Epidermal melanocyte (primary cell): ENCODE data around the gene ZNF273.
A peak's percentile ranks its signal among the peaks of the same experiment; 100 is the strongest.
"Not testable (repeated sequence)": the region's sequence is repeated elsewhere in the genome, so short reads cannot be mapped to it uniquely, and the experiment has no call there.

Source experiments
- DNase-seq: peaks from one replicate; pipeline ENCODE4 v3.0.0; 2011; ENCODE audit warnings: low spot score; ENCODE audit not compliant: insufficient read length

The ZNF273 gene

DNA sequence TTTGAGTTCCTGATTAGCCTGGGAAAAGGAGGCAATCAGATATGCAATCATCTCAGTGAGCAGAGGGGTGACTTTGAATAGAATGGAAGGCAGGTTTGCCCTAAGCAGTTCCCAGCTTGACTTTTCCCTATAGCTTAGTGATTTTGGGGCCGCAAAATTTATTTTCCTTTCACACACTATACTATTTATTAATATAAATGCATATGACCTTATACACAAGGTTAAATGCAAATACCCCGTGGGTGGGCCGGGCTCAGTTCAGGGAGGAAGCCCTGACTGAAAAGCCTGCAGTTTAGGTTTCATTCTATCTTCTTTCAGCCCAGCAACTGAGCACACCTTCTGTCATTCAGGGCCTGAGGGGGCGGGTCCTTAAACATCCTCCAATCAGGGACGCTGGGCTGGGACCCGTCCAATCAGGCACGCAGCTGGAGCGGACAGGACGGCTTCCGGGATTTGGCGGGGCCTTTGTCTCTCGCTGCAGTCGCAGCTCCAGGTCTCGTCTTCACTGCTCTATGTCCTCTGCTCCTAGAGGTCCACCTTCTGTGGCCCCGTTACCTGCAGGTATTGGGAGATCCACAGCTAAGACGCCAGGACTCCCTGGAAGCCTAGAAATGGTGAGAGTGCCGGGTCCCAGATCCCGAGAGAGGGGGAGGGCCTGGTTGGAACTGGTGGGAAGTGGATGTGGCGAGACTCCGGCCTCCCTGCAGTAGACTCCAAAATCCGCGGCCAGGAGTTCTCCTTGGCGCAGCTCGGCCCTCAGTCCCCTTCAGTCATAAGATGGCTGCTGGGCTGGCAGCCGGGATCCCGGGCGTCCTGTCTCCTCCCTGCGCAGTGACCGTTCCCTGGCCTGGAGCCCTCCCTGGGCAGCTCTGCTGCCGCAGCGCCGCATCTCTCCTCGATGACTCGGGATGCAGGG is at the start of gene ZNF273:
Gene ZNF273, plus strand, starts transcription at position 468 of the 916 bp plus-strand sequence. Its CDS starts 45 bp downstream, at position 513.
- peak; percentile 64 for DNase-seq

DNA sequence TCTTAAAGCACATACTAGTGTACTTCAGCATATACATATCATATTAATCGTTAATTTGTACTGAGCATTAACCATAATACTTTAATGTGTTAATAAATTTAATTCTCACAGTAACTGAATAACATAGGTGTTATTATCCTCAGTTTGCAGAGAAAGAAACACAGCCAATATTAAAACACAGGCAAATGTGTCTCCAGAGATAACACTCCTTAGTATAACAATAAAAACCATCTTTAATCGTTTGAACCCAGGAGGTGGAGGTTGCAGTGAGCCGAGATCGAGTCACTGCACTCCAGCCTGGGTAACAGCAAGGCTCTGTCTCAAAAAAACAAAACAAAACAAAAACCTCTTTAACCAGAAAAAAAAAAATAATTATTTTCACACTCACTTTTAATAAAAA is 49.4 kb upstream of the ZNF273 start:
- DNase-seq, result no peak

DNA sequence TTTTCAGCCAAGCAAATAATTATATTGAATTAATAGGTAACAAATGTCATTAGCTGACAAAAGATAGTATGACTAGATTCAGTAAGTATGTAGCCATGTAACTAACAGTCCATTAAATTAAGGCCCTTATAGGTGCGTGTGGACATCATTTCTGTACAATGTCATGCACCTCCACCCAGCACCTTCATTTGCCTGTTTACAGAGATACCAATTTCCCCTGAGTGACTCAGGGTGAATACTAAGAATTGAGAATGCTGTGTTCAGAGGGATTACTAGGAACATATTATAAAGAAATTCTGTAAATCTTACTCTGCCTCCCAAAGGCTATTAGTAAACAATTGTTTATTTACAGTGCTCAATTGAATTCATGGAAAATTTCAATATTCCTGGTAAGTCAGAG is 48.1 kb upstream of the ZNF273 start:
- DNase-seq, result no peak

DNA sequence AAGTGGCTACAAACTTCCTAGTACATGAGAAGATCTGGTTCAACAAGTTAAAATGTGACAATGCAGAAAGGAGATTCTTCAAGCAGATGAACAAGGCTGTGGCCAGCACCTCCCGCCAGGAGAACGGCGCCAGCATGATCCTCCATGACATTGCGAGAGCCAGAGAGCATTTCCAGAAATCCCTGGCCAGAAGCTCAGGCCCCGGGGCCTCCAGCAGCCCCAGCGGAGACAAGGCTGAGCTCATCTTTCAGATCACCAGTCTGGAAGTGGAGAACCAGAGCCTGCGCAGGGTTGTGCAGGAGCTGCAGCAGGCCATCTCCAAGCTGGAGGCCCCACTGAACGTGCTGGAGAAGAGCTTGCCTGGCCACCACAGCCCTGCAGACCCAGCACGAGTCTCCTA is 40.1 kb upstream of the ZNF273 start:
- no peak for DNase-seq

DNA sequence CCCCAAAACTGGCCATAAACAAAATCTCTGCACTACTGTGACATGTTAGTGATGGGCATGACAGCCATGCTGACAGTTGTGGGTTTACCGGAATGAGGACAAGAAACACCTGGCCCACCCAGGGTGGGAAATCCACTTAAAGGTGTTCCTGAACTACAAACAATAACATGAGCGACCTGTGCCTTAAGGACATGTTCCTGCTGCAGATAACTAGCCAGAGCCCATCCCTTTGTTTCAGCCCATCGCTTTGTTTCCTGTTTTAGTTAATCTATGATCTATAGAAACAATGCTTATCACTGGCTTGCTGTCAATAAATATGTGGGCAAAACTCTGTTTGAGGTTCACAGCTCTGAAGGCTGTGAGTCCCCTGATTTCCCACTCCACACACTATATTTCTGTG is 39.5 kb upstream of the ZNF273 start:
- not testable (repeated sequence) for DNase-seq

DNA sequence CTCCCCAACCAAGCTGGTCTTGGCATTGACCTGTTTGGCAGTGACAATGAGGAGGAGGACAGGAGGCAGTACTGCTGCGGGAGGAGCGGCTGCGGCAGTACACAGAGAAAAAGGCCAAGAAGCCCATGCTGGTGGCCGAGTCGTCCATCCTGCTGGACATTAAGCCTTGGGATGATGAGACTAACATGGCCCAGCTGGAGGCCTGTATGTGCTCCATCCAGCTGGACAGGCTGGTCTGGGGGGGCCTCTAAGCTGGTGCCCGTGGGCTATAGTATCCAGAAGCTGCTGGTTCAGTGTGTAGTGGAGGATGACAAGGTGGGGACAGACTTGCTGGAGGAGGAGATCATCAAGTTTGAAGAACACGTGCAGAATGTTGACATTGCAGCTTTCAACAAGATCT is 39.1 kb upstream of the ZNF273 start:
- DNase-seq, result no peak

DNA sequence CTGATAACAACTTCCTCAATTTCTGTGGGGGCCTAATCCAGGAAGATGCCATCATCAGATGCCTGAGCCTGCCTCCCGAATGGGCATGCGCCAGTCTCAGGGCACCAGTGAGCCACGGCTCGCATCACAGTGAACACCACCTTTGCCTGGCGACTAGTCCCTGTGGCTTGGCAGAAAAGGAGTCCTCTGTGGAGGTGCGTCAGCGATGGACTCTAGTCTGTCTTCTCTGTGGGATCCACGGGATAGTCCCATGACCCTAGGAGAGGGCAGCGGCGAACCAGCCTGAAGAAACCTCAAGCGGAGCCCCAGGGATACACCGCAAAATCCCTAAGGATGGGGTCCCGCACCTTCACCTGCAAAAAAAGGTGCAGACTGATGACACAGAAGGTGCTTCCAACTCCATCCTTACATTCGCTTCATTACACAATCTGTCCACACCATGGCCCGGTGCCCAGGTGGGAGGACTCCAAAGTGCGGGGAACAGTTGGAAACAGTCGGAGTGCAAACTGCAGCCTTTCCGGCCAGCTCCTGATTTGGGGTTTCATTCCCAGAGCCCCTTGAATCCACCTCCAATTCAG is 35.1 kb upstream of the ZNF273 start:
- no peak for DNase-seq

DNA sequence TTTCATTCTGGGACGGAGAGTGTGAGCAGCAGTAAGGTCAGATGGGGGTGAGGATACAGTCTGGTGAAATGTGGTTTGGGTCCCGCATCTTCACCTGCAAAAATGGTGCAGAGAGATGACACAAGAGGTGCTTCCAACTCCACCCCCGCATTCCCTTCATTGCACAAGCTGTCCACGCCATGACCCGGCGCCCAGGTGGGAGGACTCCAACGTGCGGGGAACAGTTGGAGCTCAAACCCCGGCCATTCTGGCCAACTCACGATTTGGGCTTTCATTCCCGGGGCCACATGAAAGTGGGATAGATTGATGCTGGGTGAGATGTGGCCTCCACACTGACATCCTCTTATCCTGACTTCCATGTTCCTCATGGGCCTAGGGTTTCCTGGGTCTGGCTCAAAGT is 34.6 kb upstream of the ZNF273 start:
- DNase-seq, result no peak

DNA sequence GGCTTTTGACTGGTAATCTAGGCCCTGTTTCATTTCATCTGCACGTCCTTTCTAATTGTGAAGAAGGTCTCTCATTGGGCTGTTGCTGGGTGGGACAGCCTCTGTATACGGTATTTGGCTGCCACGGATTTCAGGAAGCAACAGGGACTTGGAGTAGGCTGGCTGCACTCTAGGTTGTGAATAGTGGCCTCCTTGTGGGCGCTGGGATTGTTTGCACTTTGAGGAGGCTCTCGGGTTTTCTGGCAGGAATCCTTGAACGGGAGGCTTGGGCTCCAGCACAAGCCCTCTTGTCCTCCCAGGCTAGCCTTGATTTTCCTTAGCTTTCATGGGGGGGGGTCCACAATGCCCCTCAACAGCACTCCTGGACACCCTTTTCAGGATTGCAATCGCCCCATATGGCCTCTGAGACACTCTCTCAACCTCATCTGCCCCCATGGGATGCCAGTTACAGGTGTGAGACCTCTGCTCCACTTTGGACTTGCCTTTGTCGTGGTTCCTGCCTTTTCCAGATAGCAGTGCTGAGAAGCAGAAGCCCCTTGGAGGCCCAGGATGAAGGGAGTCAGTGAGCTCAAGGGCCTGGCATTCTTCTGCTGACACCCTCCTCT is 33.9 kb upstream of the ZNF273 start:
- DNase-seq, result no peak

DNA sequence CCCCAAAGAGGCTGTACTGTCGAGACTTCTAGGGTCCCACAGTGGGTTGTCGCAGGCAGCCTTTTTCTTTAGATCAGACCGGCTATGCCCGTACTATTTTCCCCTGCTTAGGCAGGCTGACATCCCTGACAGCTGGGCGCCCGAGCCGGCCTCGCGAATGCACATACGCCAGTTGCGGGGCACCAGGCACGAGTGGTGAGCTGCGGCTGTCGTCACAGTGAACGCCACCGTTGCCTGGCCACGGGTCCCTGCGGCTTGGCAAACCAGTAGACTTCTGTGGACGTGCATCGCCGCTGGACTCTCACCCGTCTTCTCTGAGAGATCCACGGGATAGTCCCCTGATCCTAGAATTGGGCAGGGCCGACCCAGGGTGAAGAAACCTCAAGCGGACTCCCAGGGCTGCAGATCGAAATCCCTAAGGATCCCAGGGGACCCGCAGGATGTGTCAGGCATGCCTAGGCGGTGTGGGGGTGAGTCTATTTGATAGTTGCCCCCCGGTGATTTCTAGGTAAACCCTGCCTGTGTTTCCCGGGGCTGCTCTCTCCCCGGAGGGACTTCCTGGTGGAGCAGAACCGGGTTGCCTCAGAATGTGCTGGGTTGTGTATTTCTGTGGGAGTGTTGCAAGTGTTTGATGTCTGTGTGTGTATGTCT is 33.0 kb upstream of the ZNF273 start:
- no peak for DNase-seq

DNA sequence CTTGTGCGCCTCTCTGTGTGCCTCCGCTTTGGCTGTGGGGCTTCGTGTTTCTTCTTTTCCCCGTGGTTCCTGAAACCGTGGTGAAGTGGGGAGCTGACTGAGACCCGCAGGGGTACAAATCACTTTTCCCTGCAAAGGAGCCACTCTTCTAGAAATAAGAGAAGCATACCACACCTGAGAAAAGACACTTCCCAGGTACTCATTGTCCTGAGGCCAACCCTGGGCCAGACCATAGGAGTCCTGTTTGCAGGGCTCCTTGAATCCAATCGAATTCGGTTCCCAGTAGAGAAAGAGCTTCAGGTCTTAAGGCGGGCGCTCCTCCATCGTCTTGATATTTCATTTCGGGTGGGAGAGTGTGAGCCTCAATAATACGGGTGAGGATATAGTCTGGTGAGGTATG is 32.4 kb upstream of the ZNF273 start:
- DNase-seq, result no peak

DNA sequence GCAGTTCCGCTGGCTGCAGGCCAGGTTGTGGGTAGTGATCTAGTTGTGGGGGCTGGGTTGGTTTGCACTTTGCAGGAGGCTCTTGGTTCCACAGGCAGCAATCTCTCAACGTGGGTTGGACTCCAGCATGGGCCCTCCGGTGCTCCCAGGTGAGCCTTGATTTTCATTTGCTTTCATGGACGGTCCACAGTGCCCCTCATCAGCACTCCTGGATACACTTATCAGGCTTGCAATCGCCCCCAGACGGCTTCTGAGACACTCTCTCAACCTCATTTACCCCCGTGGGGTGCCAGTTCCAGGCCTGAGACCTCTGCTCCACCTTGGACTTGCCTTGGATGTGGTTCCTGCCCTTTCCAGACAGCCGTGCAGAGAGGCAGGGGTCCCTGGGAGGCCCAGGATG is 31.3 kb upstream of the ZNF273 start:
- DNase-seq, result no peak

DNA sequence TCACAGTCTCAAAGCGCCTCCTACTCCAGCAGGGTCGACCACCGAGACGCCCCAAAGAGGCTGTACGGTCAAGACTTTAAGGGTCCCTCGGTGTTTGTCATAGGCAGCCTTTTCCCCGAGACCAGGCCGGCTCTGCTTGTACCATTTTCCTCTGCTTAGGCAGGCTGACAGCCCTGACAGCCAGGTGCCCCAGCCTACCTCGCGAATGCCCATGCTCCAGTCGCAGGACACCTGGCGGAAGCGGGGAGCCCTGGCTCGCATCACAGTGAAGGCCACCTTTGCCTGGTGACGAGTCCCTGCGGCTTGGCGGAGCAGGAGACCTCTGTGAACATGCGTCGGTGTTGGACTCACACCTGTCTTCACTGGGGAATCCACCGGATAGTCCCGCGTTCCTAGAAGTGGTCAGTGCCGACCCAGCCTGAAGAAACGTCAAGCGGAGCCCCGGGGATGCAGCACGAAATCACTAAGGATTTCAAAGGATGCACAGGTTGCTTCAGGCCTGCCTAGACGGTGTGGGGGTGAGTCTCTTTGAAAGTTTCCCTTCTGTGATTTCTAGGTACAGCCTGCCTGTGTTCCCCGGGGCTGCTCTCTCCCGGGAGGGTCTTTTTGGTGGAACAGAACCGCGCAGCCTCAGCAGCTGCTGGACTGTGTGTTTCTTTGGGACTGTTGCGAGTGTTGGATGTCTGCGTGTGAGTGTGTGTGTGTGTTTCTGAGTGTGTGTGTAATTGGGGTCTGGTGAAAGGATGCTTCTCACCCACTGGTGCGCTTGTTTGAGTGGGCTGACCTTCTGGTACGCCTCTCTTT is 30.5 kb upstream of the ZNF273 start:
- DNase-seq, result no peak

DNA sequence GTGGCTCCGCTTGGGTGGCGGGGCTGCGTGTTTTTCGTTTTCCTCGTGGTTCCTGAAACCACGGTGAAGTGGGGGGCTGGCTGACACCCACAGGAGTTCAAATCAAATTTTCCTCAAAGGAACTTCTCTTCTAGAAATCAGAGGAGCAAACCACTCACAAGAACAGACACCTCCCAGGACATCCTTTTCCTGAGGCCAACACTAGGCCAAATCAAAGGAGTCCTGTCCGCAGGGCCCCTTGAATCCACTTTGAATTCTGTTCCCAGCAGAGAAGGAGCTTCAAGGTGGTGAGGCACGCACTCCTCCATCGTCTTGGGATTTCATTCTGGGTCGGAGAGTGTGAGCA is 29.9 kb upstream of the ZNF273 start:
- DNase-seq, result no peak

DNA sequence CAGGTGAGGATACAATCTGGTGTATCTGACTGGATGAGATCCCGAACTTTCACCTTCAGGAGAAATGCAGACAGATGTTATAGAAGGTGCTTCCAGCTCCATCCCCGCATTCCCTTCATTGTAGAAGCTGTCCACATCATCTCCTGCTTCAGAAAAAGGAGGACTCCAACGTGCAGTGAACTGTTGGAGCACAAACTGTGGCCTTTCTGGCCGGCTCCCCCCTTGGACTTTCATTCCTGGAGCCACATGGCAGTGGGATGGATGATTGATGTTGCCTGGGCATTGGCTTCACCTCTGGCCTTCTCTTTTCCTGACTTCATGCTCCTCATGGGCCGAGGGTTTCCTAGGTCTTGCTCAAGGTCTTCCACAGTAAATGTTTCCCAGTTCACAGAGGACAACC is 29.6 kb upstream of the ZNF273 start:
- DNase-seq, result no peak

DNA sequence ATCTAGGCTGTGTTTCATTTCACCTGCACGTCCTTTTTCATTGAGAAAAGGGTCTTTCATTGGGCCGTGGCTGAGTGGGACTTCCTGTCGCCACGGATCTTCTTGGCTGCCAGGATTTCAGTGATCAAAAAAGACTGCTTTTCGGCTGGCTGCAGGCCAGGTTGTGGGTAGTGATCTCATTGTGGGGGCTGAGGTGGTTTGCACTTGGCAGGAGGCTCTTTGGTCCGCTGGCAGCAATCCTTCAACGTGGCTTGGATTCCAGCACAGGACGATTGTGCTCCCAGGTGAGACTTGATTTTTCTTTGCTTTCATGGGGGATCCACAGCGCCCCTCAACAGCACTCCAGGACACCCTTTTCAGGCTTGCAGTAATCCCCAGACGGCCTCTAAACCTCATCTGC is 29.0 kb upstream of the ZNF273 start:
- no peak for DNase-seq

DNA sequence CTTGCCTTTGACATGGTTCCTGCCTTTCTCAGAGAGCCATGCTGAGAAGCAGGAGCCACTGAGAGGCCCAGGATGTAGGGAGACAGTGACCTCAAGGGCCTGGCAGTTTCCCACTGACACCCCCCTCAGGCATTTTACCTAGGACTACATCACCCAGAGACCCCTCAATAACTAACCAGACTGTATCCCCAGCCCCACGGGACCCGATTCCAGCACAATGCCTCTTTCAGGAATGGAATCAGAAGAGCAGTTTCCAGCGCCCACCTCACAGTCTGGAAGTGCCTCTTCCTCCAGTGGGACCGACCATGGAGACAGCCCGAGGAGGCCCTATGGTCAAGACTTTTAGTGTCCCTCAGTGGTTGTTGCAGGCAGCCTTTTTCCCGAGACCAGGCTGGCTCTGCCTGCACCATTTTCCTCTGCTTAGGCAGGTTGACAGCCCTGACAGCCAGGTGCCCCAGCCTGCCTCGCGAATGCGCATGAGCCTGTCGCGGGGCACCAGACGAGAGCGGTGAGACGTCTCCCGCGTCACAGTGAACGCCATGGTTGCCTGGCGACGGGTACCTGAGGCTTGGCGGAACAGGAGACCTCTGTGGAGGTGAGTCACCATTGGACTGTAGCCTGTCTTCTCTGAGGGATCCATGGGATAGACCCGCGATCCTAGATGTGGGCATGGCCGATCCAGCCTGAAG is 28.4 kb upstream of the ZNF273 start:
- no peak for DNase-seq

DNA sequence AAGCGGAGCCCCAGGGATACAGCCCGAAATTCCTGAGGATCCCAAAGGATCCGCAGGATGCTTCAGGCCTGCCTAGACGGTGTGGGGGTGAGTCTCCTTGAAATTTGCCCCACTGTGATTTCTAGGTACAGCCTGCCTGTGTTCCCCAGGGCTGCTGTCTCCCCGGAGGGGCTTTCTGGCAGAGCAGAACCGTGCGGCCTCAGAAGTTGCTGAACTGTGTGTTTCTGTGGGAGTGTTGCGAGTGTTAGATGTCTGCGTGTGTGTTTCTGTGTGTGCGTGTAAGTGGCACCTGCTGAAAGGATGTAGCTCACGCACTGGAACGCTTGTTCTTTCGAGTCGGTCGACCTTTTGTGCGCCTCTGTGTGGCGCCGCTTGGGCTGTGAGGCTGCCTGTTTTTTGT is 27.8 kb upstream of the ZNF273 start:
- no peak for DNase-seq

DNA sequence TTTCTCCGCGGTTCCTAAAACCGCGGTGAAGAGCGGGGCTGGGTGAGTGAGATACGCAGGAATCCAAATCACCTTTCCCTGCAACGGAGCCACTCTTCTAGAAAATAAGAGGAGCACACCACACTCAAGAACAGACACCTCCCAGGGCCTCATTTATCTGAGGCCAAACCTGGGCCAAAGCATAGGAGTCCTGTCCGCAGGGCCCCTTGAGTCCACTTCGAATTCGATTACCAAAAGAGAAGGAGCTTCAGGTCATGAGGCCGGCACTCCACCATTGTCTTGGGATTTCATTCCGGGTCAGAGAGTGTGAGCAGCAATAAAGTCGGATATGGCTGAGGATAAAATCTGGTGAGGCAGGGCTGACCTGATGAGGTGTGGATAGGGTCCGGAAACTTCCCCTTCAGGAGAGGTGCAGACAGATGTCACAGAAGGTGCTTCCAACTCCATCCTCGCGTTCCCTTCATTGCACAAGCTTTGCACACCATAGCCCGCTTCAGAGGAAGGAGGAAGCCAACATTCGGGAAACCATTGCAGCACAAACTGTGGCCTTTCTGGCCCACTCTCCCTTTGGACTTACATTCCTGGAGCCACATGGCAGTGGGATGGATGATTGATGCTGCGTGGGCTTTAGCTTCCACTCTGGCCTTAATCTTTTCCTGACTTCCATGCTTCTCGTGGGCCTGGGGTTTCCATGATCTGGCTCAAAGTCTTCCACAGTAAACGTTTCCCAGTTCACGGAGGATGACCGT is 27.2 kb upstream of the ZNF273 start:
- DNase-seq, result no peak
